PC-9 (cell line): Measurements from ENCODE around the gene SND1. TPM values are rescaled to one million over a fixed set of nuclear protein-coding genes. Genes with fewer than 3 reads are reported as not detected.

Experiments used
- BruUV-seq: library from RNA; stranded (reverse); fragments of 400-500 nt; replicated peaks from 2 replicates; lab custom pipeline; 2021; lab: Mats Ljungman, UMichigan
- CTCF ChIA-PET: fragments of 300-600 bp; sonication (Branson Sonifier 250); formaldehyde crosslinking; loops from one replicate; lab custom pipeline; 2022; ENCODE audit warnings: antibody characterized with exemption; lab: Charles Lee
- POLR2A ChIA-PET: fragments of 300-600 bp; sonication (Branson Sonifier 250); formaldehyde crosslinking; loops from one replicate; lab custom pipeline; 2022; ENCODE audit warnings: antibody characterized with exemption; ENCODE audit not compliant: unreplicated experiment; lab: Charles Lee
- DNase-seq, 2 experiments: peaks; one replicate each; pipeline versions ENCODE4 v3.0.0 to v3.0.0-alpha.2; 2015 to 2022; ENCODE audit warnings: mixed read lengths in 1 of 2
- H2AFZ ChIP-seq: fragments of 200-600 bp; sonication (generic); 2 replicates; pipeline ENCODE4 v1.8.1; 2017; ENCODE audit warnings: antibody characterized with exemption
- H3F3A ChIP-seq: fragments of 200-600 bp; sonication (generic); 2 replicates; pipeline ENCODE4 v1.8.1; 2017; ENCODE audit warnings: antibody characterized with exemption, mild to moderate bottlenecking, low read depth; ENCODE audit not compliant: insufficient read depth
- H3K27ac ChIP-seq: fragments of 200-600 bp; sonication (generic); 2 replicates; pipeline ENCODE4 v1.6.1; 2016; ENCODE audit warnings: mixed run types
- H3K27me3 ChIP-seq: fragments of 200-600 bp; sonication (generic); 2 replicates; pipeline ENCODE4 v1.6.1; 2016; ENCODE audit warnings: low read depth, mixed run types; ENCODE audit not compliant: insufficient read depth
- H3K36me3 ChIP-seq: fragments of 200-600 bp; sonication (generic); 2 replicates; pipeline ENCODE4 v1.6.1; 2016; ENCODE audit warnings: low read depth, mixed run types
- H3K4me1 ChIP-seq: fragments of 200-600 bp; sonication (generic); replicated peaks from 2 replicates; pipeline ENCODE4 v1.6.1; 2016; ENCODE audit warnings: mixed run types; ENCODE audit not compliant: insufficient read depth
- H3K4me2 ChIP-seq: fragments of 200-600 bp; sonication (generic); 2 replicates; pipeline ENCODE4 v1.6.1; 2017; ENCODE audit warnings: mixed run types
- H3K4me3 ChIP-seq: fragments of 200-600 bp; sonication (generic); 2 replicates; pipeline ENCODE4 v1.6.1; 2016; ENCODE audit warnings: mixed run types
- H3K79me2 ChIP-seq: fragments of 200-600 bp; sonication (generic); 2 replicates; pipeline ENCODE4 v1.6.1; 2017; ENCODE audit warnings: low read depth, mixed run types
- H3K9me2 ChIP-seq: fragments of 200-600 bp; sonication (generic); 2 replicates; pipeline ENCODE4 v1.8.1; 2017; ENCODE audit warnings: mild to moderate bottlenecking; ENCODE audit not compliant: insufficient read depth
- H3K9me3 ChIP-seq: fragments of 200-600 bp; sonication (generic); 2 replicates; pipeline ENCODE4 v1.8.1; 2016; ENCODE audit warnings: low read depth; ENCODE audit not compliant: insufficient read depth
- H4K20me1 ChIP-seq: fragments of 200-600 bp; sonication (generic); 2 replicates; pipeline ENCODE4 v1.8.1; 2017; ENCODE audit not compliant: insufficient read depth
- EZH2 ChIP-seq: fragments of 200-600 bp; sonication (generic); IDR thresholded peaks from 2 replicates; pipeline ENCODE4 v1.8.0; 2017; ENCODE audit warnings: antibody characterized with exemption, low read depth
- intact Hi-C: fragments of 100-400 bp; cut with micrococcal nuclease; formaldehyde crosslinking; loops from one replicate; pipeline ENCODE4 v1.10.0; 2022; ENCODE audit not compliant: unreplicated experiment
- total RNA-seq: library from RNA; stranded (reverse); gene quantifications from 2 replicates; pipeline ENCODE4 v1.2.3, GENCODE V29; 2021
- TF ChIP-seq, protein P1 (sequence below): fragments of 200-600 bp; sonication (generic); conservative IDR thresholded peaks from 2 replicates; pipeline ENCODE4 v1.6.1; 2017; ENCODE audit warnings: mixed run types, antibody characterized with exemption, mild to moderate bottlenecking, moderate library complexity

SND1 gene
- total RNA-seq, 1 experiment from 2014 or later, result 273 TPM

DNA sequence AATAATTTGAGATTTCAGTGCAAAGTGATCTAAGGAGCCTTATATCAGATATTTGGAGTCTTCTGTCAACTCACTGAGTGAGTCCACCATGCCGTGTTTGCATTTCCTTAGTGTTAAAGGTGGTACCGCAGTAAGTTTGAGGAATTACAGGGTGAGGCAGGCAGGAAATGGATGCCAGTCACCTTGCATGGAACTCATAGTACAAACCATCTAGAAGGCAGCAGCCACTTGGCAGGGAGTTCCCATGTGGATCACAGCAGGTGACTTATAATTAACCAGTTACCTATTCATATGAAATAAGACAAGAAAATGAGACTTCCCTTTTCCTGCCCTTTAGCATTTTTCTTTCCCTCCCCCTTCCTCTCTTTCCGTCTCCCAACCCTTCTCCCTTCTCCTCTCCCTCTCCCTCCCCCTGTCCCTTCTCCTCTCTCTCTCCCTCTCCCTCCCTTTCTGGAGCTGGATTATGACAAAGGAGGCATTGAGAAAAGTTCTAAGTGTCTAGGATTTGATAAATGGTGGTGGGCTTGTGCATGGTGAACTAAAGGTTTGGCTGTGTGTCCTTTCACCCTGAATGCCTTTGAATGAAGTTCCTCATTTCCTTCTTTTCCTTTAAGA, 285.2 kb downstream of the SND1 start:
- no TSS peak for BruUV-seq
- H3K9me3 ChIP-seq, result no peaks in the 10 kb centered on the region
- H3K4me2 ChIP-seq, result no peak overlapping the region
- H3K27ac ChIP-seq, result no peak overlapping the region
- H3K27me3 ChIP-seq, result no peaks in the 10 kb centered on the region
- no peak overlapping the region for H3K4me3 ChIP-seq
- CTCF ChIA-PET, result no interaction called here
- no peaks in the 10 kb centered on the region for H3K79me2 ChIP-seq
- TF ChIP-seq, protein P1, sequence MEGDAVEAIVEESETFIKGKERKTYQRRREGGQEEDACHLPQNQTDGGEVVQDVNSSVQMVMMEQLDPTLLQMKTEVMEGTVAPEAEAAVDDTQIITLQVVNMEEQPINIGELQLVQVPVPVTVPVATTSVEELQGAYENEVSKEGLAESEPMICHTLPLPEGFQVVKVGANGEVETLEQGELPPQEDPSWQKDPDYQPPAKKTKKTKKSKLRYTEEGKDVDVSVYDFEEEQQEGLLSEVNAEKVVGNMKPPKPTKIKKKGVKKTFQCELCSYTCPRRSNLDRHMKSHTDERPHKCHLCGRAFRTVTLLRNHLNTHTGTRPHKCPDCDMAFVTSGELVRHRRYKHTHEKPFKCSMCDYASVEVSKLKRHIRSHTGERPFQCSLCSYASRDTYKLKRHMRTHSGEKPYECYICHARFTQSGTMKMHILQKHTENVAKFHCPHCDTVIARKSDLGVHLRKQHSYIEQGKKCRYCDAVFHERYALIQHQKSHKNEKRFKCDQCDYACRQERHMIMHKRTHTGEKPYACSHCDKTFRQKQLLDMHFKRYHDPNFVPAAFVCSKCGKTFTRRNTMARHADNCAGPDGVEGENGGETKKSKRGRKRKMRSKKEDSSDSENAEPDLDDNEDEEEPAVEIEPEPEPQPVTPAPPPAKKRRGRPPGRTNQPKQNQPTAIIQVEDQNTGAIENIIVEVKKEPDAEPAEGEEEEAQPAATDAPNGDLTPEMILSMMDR, result no peak
- no peak for TF ChIP-seq EZH2
- no peaks in the 10 kb centered on the region for H3K36me3 ChIP-seq
- H2AFZ ChIP-seq, result no peak overlapping the region
- no peaks in the 10 kb centered on the region for H3K9me2 ChIP-seq
- 0 out of 2 replicates have a peak, but pooled peaks cover 3% of the 10 kb centered on the region for H4K20me1 ChIP-seq
- intact Hi-C loops, result no loop called here
- POLR2A ChIA-PET, result no interaction called here
- H3F3A ChIP-seq, result no peaks in the 10 kb centered on the region
- DNase-seq, result no peak
- H3K4me1 ChIP-seq, result no peaks in the 10 kb centered on the region

DNA sequence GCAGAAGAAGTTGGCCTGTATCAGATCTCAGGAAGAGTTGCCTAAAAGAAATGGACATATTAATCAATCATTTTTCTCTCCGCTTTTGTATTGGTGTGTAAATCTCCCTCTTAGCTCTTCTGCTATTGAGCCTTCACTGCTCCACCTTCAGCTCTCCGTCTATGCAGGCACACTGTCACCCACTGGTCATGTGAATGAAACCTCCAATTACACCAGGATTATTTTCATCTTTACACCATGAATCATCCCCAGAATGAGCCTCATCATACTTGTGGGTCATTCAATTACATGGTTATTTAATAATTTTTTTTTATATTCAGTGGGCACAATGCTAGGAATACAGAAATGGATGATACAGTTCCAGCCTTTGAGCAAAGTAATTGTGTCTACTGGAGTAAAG, 286.6 kb downstream of the SND1 start:
- POLR2A ChIA-PET, result interaction anchor here (0.7 kb wide), 1 partner anchor 306 kb away, joined by 3 read pairs; no protein-coding TSS in a partner anchor
- DNase-seq, result no peak
- Histone ChIP-seq H3F3A (no peaks in the 10 kb centered on the region), H3K4me2 (no peak overlapping the region), H3K4me3 (no peak overlapping the region), H3K9me3 (no peaks in the 10 kb centered on the region), H2AFZ (no peak overlapping the region), H3K36me3 (0 out of 2 replicates have a peak, but pooled peaks cover 3% of the 10 kb centered on the region), H3K27me3 (no peaks in the 10 kb centered on the region), H3K4me1 (no peaks in the 10 kb centered on the region), H3K27ac (no peak overlapping the region), H3K9me2 (no peaks in the 10 kb centered on the region), H3K79me2 (no peaks in the 10 kb centered on the region), H4K20me1 (0 out of 2 replicates have a peak, but pooled peaks cover 3% of the 10 kb centered on the region)
- no TSS peak for BruUV-seq
- CTCF ChIA-PET, result no interaction called here
- TF ChIP-seq EZH2, result no peak
- TF ChIP-seq, protein P1, result no peak
- intact Hi-C loops, result no loop called here

DNA sequence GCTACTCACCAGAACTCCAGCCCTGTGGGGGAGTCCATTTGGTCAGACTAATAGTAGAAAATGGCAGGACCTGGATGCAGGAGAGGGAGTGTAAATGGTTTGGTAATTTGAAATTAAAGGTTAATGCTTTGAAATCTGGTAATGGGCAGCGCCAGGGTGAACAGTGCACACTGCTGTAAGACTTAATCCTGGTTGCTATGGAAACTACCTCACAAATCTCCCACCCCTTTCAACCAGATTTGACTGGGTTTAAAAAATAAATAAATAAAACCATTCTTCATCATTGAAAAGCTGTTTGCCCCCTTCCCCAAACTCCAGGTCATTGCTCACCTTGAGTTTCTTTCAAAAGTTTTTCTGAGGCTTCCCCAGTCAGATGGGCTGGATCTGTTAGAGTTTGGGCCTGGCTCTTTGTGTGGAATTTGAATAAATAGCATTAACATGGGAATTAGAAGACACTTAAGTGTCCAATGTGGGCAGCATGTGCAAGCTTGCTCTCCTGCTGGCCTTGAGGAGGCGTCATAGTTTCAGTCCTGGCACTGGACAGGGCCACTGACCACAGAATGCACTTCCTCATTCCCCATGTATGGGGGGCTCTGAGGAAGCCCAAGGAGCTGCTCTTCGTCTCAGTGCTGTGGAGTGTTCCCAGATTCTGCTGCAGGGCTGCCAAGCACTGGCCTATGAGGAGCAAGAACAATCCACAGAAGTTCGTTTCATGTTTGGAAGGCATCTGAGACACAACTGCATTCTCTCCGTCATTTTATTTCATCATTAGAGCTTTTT, 288.6 kb downstream of the SND1 start:
- no TSS peak for BruUV-seq
- Histone ChIP-seq H3K4me1 (no peaks in the 10 kb centered on the region), H3K27me3 (no peaks in the 10 kb centered on the region), H3K79me2 (no peaks in the 10 kb centered on the region), H3K9me3 (no peaks in the 10 kb centered on the region), H3F3A (no peaks in the 10 kb centered on the region), H3K36me3 (0 out of 2 replicates have a peak, but pooled peaks cover 3% of the 10 kb centered on the region), H4K20me1 (0 out of 2 replicates have a peak, but pooled peaks cover 3% of the 10 kb centered on the region), H3K4me2 (no peak overlapping the region), H3K9me2 (no peaks in the 10 kb centered on the region), H3K4me3 (no peak overlapping the region), H3K27ac (no peak overlapping the region), H2AFZ (no peak overlapping the region)
- ChIA-PET POLR2A (no interaction called here), CTCF (no interaction called here)
- intact Hi-C loops, result no loop called here
- DNase-seq, result no peak
- no peak for TF ChIP-seq EZH2
- TF ChIP-seq, protein P1, result no peak
